ENCODE data around the gene PITPNM3. TPM values are rescaled to one million over a fixed set of nuclear protein-coding genes. Genes with fewer than 3 reads are reported as not detected.

Gene PITPNM3
- total and polyA plus RNA-seq, 2 of the 8 experiments (the other 6 are each of a cell fraction or from before 2014, with no cell fraction given) = 1.7 to 3.1 TPM

- POLR2A ChIA-PET (ENCODE audit: partially characterized antibody) = interaction anchor here (0.9 to 1.0 kb wide), 2 partner anchors 11 to 16 kb away, joined by 3 read pairs; no protein-coding TSS in a partner anchor
- TF ChIP-seq POLR2A (IDR thresholded peaks at IDR 0.05; ENCODE audit: control extremely low read depth in 1 of 2, low read depth in 2 of 2, low read length in 2 of 2) (no peak), USF2 (IDR thresholded peaks at IDR 0.05; ENCODE audit: low read length) (no peak), RNF2 (IDR thresholded peaks at IDR 0.05; ENCODE audit: borderline replicate concordance, low read depth, low read length, missing control alignments, poor library complexity, severe bottlenecking) (no peak), PHF8 (conservative IDR thresholded peaks at IDR 0.05; ENCODE audit: low read depth, low read length) (no peak), POLR2AphosphoS5 (IDR thresholded peaks at IDR 0.05; ENCODE audit: low read depth, low read length) (no peak), BACH1 (IDR thresholded peaks at IDR 0.05; ENCODE audit: low read length) (no peak), POU5F1 (IDR thresholded peaks at IDR 0.05; ENCODE audit: low read depth, low read length) (no peak), NRF1 (IDR thresholded peaks at IDR 0.05; ENCODE audit: low read depth, low read length) (no peak), HDAC6 (IDR thresholded peaks at IDR 0.05; ENCODE audit: low read depth, low read length) (no peak), GABPA (IDR thresholded peaks at IDR 0.05; ENCODE audit: borderline replicate concordance, insufficient read depth, low read length) (no peak), JUN (IDR thresholded peaks at IDR 0.05; ENCODE audit: low read depth, low read length) (no peak), TCF12 (IDR thresholded peaks at IDR 0.05; ENCODE audit: low read depth, low read length) (no peak), SUZ12 (IDR thresholded peaks at IDR 0.05; ENCODE audit: low read length) (no peak), MAFK (IDR thresholded peaks at IDR 0.05; ENCODE audit: low read depth, low read length) (no peak)
Measured at GRCh38 chr17:6474906-6475305, 81.4 kb downstream of the PITPNM3 start.

More at GRCh38 chr17:6474906-6475305, 81.4 kb downstream of the PITPNM3 start:
- no peak overlapping the region for H2BK20ac ChIP-seq (ENCODE audit: low read length)
- no peaks in the 10 kb centered on the region for H3K79me1 ChIP-seq (ENCODE audit: low read depth, low read length)
- no peaks in the 10 kb centered on the region for H3K27me3 ChIP-seq (replicated peaks in 1 of 4; ENCODE audit: control insufficient read depth in 3 of 4, extremely low read depth in 1 of 4, insufficient read depth in 3 of 4, low read length in 3 of 4)
- H4K8ac ChIP-seq (ENCODE audit: extremely low read depth, insufficient read depth, low read length) = no peak overlapping the region
- CTCF ChIA-PET (ENCODE audit: partially characterized antibody) = interaction anchor here (0.5 to 6.4 kb wide), 7 partner anchors 10 to 129 kb away, joined by 3 to 68 read pairs (median 4); no protein-coding TSS in a partner anchor
- no peak overlapping the region; the same call in 1 of the 2 replicates for H3K18ac ChIP-seq (ENCODE audit: extremely low read depth, low read length)
- H2BK12ac ChIP-seq (ENCODE audit: low read depth, low read length) = no peak overlapping the region
- H2AK5ac ChIP-seq (ENCODE audit: low read depth, low read length) = no peak overlapping the region
- no peaks in the 10 kb centered on the region for H4K20me1 ChIP-seq (replicated peaks in 1 of 2; ENCODE audit: control insufficient read depth in 1 of 2, insufficient read depth in 2 of 2, low read length in 2 of 2)
- H3K14ac ChIP-seq (ENCODE audit: insufficient read length) = no peak overlapping the region
- H3K27ac ChIP-seq (ENCODE audit: low read depth, low read length) = no peak overlapping the region
- H3K23ac ChIP-seq (ENCODE audit: insufficient read length) = no peak overlapping the region
- H3K4me3 ChIP-seq (ENCODE audit: extremely low read depth in 1 of 4, insufficient read depth in 2 of 4, low read depth in 3 of 4, low read length in 4 of 4) = no peak overlapping the region
- no peak for DNase-seq (ENCODE audit: low read depth in 1 of 2, low spot score in 2 of 2)
- no peak overlapping the region for H4K91ac ChIP-seq (replicated peaks; ENCODE audit: insufficient read length, low read length)
- H3K4me1 ChIP-seq (replicated peaks in 1 of 4; ENCODE audit: control insufficient read depth in 3 of 4, insufficient read depth in 4 of 4, low read length in 3 of 4) = peaks cover 0 to 14% (median 9%) of the 10 kb centered on the region in 4 experiments; a peak in 4 of 7 replicates
- no peak overlapping the region for H2BK120ac ChIP-seq (replicated peaks; ENCODE audit: low read depth, low read length)
- no peaks in the 10 kb centered on the region for H3K23me2 ChIP-seq (ENCODE audit: low read depth, low read length)
- no peaks in the 10 kb centered on the region for H3K79me2 ChIP-seq (ENCODE audit: control insufficient read depth in 1 of 2, insufficient read depth in 2 of 2, low read length in 2 of 2)
- no peak overlapping the region for H2AFZ ChIP-seq (ENCODE audit: low read length)
- no peak for FAIRE-seq
- no peak overlapping the region for H3K56ac ChIP-seq (replicated peaks; ENCODE audit: insufficient read length, low read depth, low read length)
- no peaks in the 10 kb centered on the region for H3K9me3 ChIP-seq (ENCODE audit: insufficient read depth in 2 of 2, low read depth in 1 of 2, low read length in 1 of 2)
- no peak overlapping the region for H4K5ac ChIP-seq (ENCODE audit: insufficient read length, low read depth, low read length)
- no peaks in the 10 kb centered on the region for H3K36me3 ChIP-seq (ENCODE audit: control insufficient read depth in 2 of 4, insufficient read depth in 4 of 4, low read length in 3 of 4)
- H2BK15ac ChIP-seq (ENCODE audit: low read length) = no peak overlapping the region
- no peak overlapping the region for H2BK5ac ChIP-seq (ENCODE audit: low read depth, low read length)
- H3K9ac ChIP-seq (replicated peaks in 1 of 4; ENCODE audit: extremely low read depth in 1 of 4, low read depth in 3 of 4, low read length in 3 of 4) = no peak overlapping the region
- no peak overlapping the region for H3K4me2 ChIP-seq (ENCODE audit: insufficient read depth in 1 of 2, low read depth in 2 of 2, low read length in 2 of 2)
- 79% methylated on average over 7 of the region's 7 CpGs; no CpG with 5 or more reads in 1 of the 2 experiments for WGBS, 2 experiments (ENCODE audit: extremely low coverage in 1 of 2, insufficient coverage in 1 of 2, insufficient read length in 1 of 2, insufficient replicate concordance in 2 of 2, low coverage in 1 of 2, low lambda C conversion rate in 2 of 2, missing lambda C conversion rate in 1 of 2)
- no peak overlapping the region for H3K4ac ChIP-seq (replicated peaks; ENCODE audit: insufficient read length, low read depth, low read length)
